Measurements from ENCODE around the gene NEUROD2.

DNA sequence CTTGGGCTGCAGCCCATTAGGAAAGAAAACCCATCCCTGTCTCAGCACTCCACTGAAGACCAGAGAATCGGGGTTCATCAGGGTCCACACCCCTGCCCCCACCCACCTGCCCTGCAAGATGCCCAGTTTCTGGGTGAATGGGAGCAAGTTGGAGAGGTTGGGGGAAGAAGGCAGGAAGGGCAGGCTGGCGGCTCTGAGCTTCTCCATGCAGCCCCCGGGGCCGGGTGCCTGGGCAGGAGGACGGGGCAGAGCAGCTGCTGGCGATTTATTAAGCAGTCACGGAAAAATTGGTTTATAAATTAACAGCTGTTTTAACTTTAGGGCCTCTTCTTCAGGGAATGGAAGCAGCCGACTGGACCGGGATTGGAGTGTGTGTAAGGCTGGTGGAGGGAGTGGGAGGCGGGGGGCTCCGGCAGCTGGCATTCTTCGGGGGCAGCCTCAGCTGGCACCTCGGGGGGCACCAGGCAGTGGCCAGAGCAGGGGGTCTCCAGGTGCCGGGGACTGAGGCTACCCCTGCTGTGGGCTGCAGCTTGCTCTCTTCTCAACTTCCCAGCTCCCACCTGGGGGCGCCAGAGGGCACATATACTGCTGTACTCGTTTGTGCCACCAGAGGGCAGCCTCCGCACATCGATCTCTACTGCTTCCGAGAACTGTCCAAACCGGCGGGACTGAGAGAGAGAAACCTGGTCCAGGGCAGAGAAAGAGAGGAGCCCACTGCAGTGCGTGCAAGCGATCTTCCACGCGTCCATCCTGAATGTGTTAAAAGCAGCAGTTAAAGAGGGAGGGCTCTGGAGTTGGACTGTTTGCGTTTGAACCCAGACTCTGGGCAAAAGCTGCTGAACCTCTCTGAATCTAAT is 14.0 kb upstream of the NEUROD2 start:
- TF ChIP-seq CTCF (IDR thresholded peaks at IDR 0.05 in 2 of 3, conservative IDR thresholded peaks at IDR 0.05 in 1 of 3; ENCODE audit: control insufficient read depth in 2 of 3, extremely low read depth in 1 of 3, insufficient read depth in 1 of 3, low read depth in 3 of 3, low read length in 3 of 3) (peak; percentile 100; a peak in 5 of 6 replicates), ASH2L (IDR thresholded peaks at IDR 0.05; ENCODE audit: borderline replicate concordance, low read depth) (no peak), POLR2AphosphoS5 (IDR thresholded peaks at IDR 0.05; ENCODE audit: low read length) (no peak), SIX5 (IDR thresholded peaks at IDR 0.05; ENCODE audit: low read depth, low read length, severe bottlenecking) (no peak)
- TF ChIP-seq, protein P1, sequence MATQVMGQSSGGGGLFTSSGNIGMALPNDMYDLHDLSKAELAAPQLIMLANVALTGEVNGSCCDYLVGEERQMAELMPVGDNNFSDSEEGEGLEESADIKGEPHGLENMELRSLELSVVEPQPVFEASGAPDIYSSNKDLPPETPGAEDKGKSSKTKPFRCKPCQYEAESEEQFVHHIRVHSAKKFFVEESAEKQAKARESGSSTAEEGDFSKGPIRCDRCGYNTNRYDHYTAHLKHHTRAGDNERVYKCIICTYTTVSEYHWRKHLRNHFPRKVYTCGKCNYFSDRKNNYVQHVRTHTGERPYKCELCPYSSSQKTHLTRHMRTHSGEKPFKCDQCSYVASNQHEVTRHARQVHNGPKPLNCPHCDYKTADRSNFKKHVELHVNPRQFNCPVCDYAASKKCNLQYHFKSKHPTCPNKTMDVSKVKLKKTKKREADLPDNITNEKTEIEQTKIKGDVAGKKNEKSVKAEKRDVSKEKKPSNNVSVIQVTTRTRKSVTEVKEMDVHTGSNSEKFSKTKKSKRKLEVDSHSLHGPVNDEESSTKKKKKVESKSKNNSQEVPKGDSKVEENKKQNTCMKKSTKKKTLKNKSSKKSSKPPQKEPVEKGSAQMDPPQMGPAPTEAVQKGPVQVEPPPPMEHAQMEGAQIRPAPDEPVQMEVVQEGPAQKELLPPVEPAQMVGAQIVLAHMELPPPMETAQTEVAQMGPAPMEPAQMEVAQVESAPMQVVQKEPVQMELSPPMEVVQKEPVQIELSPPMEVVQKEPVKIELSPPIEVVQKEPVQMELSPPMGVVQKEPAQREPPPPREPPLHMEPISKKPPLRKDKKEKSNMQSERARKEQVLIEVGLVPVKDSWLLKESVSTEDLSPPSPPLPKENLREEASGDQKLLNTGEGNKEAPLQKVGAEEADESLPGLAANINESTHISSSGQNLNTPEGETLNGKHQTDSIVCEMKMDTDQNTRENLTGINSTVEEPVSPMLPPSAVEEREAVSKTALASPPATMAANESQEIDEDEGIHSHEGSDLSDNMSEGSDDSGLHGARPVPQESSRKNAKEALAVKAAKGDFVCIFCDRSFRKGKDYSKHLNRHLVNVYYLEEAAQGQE (IDR thresholded peaks at IDR 0.05; ENCODE audit: low read depth, low read length) = peak; percentile 77

Data from GM12878 (cell line).